ENCODE measurements around the gene FGD6.
"Not testable (repeated sequence)": the region's sequence is repeated elsewhere in the genome, so short reads cannot be mapped to it uniquely, and the experiment has no call there.

Gene FGD6

DNA sequence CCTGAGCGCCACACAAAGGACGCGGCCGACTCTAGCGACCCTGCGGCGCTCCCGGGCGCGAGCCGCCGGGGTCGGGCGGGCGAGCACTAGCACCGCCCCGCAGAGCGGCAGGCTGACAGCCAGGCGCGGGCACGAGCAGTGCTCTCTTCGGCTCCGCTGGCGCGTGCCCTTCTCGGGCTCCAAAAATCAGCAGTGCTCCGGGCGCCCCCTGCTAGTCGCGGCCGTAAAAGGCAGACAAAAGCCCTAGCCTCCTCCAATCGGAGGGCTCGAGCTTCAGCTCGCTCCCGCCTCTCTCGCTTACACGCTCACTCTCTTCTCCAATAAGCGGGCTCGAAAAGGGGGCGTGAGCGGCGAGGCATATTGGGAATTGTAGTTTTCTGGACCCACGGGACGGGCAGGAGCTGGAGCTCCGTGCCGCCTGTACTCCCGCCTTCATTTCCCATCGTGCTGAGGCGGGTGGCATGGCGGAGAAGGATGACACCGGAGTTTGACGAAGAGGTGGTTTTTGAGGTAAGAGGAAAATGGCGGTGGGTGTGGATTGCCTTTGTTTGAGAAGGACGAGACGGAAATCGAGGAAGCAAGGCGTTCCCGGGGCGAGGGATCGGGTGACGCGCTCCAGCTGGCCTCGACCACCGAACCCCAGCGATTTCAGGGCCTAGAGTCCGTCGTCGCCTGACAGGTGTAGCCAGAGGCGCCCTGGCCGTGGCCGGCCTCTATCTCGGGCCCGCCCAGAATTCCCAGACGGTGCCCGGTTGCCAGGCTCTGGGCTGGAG is at the start of gene FGD6, which contains the start of gene VEZT:
FGD6 (minus strand) TSS at position 91 of the 773 bp plus-strand sequence. CDS start 227 bp downstream, outside the sequence.
VEZT (plus strand) TSS at position 431 of the 773 bp plus-strand sequence; CDS start at position 475, 44 bp downstream.
- DNase-seq = peak; percentile 99

DNA sequence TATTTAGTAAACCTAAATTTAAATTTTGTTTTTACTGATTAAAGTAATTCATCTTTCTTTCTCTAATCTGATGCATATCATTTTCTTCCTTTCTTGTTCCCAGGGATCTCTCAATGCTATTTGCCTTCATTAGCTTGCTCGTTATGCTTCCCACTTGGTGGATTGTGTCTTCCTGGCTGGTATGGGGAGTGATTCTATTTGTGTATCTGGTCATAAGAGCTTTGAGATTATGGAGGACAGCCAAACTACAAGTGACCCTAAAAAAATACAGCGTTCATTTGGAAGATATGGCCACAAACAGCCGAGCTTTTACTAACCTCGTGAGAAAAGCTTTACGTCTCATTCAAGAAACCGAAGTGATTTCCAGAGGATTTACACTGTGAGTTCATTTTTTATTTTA is 49.0 kb upstream of the FGD6 start:
- DNase-seq = no peak

- no peak for DNase-seq
Measured at GRCh38 chr12:95265765-95266164, 48.5 kb upstream of the FGD6 start.

DNA sequence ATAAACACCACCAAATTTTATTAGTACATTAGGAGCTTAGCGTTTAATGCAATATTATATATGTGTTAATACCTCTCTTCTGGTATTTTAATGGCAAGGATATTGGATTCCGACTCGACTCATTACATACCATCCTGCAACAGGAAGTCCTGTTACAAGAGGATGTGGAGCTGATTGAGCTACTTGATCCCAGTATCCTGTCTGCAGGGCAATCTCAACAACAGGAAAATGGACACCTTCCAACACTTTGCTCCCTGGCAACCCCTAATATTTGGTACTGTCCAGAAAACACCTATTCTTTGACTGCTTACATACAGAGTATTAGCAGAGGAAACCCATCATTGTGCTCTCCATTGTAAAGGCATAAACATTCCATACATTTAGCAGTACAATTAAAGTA is 45.5 kb upstream of the FGD6 start:
- DNase-seq = no peak

DNA sequence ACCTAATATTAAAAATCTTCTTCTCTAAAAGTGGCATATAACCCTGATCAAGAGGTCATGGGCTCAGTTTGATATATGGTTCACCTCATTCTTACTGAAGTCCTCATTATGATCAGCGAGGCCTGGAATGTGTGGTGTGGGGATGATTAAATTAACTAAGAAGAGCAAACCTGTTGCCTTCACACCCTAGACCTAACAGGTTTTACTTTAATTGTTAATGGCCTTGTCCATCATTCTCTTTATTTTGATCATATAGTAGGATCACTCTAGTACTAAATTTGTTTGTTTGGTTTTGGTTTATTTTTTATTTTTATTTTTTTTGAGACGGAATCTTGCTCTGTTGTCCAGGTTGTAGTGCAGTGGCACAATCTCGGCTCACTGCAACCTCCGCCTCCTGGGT is 43.8 kb upstream of the FGD6 start:
- DNase-seq = no peak

DNA sequence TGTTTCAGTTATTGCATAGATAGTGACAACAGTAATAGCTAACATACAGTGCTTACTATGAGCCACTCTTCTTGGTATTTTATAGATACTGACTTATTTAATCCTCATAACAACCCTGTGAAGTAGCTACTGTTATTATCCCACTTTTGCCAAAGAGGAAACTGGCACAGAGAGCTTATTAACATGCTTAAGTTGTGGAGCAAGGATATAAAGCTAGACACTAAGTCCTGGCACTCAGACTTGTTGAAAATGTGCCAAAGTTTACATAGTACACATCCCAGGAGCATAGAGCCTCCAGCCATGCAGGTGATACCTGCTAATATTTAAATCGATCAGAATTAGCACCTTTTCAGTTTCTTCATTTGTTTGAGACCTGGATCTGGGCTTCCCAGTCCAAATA is 42.1 kb upstream of the FGD6 start:
- DNase-seq = no peak

- DNase-seq = no peak
Measured at GRCh38 chr12:95258803-95259202, 41.5 kb upstream of the FGD6 start.

DNA sequence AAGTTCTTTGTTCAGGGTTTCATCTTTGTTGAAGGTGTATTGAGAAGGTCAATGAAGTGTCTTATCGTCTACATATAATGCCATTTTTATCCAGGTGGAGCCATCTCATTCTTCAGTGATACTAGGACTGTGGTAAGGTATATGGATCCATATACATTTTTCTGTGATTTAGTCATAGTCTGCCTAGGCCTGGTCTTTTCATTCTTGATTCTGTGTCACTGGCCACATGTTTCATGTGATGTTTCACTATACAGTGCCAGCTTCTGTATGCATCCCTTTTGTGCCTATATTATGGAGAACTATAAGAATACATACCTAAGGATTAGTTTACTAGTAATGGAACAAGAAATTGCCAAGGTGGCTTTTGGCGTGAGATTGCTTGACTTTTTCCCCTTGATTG is 40.9 kb upstream of the FGD6 start:
- no peak for DNase-seq

DNA sequence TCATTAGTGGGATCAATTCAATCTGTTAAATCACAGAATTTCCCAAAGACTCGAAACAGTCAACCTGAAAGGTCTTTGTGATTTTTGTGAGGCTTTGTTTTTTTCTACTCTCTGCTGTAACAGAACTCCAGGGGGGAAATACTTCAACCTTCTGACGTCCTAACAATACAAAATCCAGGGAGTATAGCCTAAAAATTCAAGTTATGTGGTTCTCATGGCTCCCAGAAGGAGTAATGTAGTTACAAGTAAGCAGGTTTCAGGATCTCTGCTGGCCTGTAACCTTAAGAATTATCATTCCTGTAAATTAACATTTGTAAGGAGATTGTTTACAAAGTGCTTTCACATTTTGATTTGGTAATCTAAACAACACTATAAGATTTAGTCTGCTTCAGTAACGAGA is 40.3 kb upstream of the FGD6 start:
- DNase-seq = no peak

DNA sequence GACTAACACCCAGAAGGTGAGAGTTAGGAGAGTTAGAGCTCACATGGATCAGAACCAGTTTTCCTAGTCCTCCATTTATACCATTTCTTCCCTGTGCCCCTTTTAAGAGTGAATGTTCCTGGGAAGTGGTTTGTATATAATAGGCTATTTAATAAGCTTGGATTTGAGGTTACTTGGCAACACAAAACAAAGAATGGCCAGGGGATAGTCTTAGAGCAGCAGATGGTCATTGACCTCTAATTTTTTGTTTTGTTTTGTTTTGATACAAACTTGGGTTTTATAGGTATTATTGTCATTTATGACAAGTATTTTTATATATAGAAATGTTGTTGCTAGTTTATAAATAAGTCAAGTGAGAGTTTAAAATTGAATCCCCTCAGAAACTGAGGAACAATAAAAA is 36.1 kb upstream of the FGD6 start:
- no peak for DNase-seq

- no peak for DNase-seq
Measured at GRCh38 chr12:95248604-95249360, 31.5 kb upstream of the FGD6 start.

DNA sequence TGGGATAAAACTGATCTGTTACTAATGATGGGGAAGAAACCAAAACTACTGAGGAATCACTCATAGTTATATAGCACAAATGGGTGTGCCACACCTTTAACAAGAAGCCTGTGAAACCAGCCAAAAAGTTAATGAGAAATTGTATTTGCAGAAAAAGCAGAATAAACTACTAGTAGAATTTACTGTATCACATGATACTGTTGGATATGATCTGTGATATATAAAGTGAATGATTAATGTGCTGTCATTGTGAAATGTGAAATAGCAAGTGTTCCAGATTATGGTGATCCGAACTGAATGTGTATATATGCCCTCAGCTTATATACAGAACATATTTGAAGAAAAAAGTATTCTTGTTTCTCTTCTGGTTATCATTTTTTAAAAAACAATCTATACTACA is 30.8 kb upstream of the FGD6 start:
- DNase-seq = no peak

GRCh38 chr12:95244350-95244749 is 27.1 kb upstream of the FGD6 start:
- DNase-seq = no peak

- no peak for DNase-seq
Measured at GRCh38 chr12:95243497-95244183, 26.4 kb upstream of the FGD6 start.

DNA sequence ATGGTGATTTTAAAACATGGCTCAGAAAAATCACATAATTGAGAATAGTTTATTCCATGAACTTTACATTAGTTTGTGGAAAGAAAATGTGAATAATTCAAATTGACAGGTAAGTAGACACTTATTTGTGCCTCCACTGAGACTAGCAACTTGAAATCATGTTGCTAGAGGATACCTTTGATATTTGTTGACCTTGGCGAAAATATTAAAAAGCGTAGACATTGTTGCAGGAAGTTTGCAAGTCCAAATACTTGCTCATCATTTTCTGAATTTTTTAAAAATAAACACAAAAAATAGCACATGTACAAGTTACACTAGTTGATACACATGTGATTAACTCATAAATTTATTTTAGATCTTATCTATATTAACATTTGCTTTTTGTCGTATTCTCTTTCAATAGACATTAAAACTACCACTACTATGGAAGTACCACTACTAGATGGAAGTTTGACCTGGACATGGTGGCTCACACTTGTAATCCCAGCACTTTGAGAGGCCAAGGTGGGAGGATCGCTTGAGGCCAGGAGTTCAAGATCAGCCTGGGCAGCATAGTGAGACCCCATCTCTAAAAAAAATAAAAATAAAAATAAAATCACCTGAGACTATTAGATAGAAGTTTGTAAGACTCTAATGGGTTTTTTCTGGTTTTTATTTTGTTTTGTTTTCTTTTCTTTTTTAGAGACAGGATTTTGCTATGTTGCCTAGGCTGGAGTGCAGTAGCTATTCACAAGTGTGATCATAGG is 24.7 kb upstream of the FGD6 start:
- no peak for DNase-seq

DNA sequence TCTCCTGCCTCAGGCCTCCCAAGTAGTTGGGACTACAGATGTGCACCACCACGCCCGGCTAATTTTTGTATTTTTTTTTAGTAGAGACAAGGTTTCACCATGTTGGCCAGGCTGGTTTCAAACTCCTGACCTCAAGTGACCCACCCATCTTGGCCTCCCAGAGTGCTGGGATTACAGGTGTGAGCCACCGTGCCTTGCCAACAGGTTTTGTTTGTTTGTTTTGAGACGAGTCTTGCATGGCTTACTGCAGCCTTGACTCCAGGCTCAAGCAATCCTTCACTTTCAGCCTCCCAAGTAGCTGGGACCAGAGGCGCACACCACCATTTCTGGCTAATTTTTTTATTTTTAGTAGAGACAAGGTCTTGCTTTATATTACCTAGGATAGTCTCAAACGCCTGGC is 23.9 kb upstream of the FGD6 start:
- DNase-seq = not testable (repeated sequence)

GRCh38 chr12:95240556-95240955 is 23.3 kb upstream of the FGD6 start:
- DNase-seq = no peak

DNA sequence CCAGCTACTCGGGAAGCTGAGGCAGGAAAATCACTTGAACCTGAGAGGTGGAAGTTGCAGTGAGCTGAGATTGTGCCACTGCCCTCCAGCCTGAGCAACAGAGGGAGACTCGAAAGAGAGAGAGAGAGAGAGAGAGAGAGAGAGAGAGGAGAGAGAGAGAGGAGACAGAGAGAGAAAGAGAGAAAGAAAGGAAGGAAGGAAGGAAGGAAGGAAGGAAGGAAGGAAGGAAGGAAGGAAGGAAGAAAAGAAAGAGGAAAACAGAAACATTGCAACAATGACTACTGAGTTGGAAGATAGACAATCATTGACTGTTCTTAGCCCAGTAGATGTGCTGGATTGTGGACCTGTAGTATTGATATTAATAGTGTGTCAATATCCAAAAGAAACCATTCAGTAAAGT is 22.6 kb upstream of the FGD6 start:
- not testable (repeated sequence) for DNase-seq

- DNase-seq = no peak
Measured at GRCh38 chr12:95239216-95239615, 21.9 kb upstream of the FGD6 start.

DNA sequence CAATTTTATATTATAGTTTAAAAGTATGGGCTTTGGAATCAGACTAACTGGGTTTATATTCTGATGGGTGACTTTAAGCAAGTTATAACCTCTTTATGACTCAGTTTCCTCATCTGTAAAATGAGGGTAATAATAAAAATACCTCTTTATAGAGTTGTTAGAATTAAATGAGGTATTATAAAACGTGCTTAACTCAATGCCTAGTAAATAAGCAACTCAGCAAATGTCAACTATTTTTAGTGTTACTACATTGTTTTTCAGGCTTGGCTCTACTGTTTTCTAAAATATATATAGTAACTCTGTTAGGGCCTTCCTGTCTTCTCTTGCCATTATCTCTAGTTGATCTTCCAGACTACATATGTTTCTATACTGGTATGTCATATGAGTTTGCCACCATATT is 20.9 kb upstream of the FGD6 start:
- no peak for DNase-seq

GRCh38 chr12:95237315-95237714 is 20.0 kb upstream of the FGD6 start:
- DNase-seq = no peak

GRCh38 chr12:95235621-95236020 is 18.4 kb upstream of the FGD6 start:
- not testable (repeated sequence) for DNase-seq

DNA sequence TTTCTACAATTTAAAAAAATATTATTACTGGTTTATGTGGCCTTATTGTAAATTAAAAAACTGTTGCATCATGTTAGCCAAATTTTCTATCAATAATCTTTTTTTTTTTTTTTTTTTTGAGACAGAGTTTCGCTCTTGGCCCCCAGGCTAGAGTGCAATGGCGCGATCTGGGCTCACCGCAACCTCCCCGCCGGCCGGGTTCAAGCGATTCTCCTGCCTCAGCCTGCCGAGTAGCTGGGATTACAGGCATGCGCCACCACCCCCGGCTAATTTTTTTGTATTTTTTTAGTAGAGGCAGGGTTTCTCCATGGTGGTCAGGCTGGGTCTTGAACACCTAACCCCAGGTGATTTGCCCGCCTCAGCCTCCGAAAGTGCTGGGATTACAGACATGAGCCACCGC is 16.9 kb upstream of the FGD6 start:
- not testable (repeated sequence) for DNase-seq
